HG02840 (cell line): ENCODE measurements around the gene KATNIP.
"Not testable (repeated sequence)": the region's sequence is repeated elsewhere in the genome, so short reads cannot be mapped to it uniquely, and the experiment has no call there.

Experiments
- ATAC-seq: cut with Tn5 transposase; IDR thresholded peaks from one replicate; pipeline ENCODE4 v1.9.1; 2021; ENCODE audit warnings: mild to moderate bottlenecking, moderate library complexity, moderate number of reproducible peaks; ENCODE audit not compliant: unreplicated experiment, low FRiP score

Gene KATNIP

DNA sequence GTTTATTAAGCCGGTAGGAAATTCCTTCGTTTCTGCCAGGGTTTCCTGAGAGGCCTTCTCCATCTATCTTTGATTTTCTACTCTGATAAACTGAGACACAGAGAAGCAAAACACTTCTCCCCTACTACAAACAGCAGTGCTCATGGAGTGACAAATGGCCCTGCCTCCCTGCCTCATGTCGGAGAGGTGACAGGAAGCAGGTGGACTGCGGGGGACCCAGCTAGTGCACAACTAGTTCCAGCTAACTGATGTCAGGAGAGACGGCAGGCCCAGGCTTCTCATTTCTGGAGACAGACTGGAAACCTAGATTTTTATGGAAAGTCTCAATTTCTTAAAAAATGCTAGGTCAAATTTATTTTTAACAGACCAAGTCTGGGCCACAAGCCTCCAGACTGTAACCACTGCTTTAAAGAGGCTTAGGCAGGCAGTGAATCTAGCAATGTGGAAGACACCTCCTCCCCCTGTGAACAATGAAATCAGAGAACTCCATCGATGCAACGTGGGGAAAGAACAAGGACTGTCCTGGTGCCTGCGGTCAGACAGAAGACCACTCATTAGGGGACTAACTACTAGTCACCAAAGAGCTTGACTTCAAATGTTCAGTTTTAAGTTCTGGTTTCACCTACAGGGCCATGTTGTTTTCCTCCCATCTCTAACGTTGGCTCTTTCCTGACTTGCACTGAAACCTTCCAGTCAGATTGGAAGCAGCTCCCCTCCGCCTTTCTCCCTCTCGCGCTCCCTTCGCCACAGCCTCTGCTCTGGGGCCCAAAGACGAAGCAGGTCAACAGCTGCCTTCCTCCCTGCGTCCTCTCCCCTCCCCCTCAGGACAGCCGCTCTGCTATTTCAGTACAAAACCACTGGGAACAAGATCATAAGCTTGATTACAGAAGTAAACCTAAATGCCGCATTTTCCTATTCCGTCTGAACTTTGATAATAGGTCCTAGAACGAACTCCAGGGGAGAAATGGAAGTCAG, 17.8 kb upstream of the KATNIP start:
- no peak for ATAC-seq

DNA sequence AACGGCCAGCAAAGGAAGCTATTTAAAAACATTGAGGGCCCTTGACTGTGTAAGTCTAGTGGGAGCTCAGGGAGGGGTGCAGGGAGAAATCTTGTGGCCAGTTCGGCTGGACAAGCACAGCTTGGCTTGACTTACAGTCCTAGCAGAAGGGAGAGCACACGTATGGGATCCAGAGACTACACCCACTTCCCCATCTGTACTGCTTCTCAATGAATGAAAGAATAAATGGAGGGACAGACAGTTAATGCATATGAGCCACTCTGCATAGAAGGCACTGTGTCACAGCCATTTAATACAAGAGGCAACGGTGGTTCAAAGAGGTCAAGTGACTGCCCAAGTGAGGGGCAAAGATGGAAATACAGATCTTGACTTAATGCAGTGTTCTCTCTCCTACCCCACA, 15.7 kb upstream of the KATNIP start:
- ATAC-seq = no peak

GRCh38 chr16:27538528-27538927, 11.4 kb upstream of the KATNIP start:
- ATAC-seq = no peak

DNA sequence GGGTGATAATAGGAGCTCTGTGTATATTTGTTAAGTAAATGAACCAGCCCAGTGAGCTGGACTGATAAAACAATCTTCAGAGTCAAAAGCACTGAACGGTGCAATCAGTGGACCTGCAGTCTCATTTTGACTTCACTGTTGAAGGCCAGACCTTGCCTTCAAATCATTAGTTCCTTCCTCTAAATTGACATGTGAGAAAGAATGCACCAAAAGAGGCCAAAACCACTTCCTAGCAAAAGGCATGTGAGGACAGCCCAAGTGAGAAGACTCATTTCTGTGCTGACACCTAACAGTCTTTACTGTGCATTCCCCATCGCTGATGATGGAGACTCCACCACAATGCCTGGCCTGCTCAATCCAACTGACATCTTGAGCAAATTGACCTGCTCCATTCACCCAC, 10.8 kb upstream of the KATNIP start:
- ATAC-seq = no peak

DNA sequence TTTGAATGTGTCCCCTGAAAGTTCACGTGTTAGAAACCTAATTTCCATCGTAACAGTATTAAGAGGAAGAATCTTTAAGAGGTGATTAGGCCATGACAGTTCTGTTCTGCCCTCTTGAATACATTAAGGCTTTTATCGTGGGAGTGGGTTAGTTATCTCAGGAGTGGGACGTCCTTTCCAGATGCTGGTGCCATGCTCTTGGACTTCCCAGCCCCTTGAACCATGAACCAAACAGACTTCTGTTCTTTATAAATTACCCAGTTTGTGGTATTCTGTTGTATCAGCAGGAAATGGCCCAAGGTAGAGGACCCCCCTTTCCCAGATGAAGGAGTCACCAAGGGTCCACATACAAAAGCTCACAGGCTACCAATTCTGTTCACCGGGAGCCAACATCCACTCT, 10.3 kb upstream of the KATNIP start:
- no peak for ATAC-seq

DNA sequence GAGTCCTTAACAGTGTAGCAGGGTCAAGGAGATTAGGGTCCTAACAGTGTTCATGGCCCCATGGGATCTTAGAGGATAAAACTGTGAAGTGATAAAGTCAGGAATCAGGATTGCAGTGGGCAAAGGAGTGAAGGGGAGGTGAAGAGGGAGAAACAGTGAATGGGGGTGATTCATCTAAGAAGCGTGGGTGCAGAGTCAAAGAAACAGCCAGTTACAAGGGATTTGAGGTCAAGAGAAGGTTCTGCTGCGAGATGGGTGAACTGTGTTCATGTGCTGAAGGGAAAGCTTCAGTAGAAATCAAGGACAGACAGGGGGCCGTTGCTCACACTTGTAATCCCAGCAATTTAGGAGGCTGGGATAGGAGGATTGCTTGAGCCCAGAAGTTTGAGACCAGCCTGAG, 6.1 kb upstream of the KATNIP start:
- no peak for ATAC-seq

- ATAC-seq = no peak
Observed at GRCh38 chr16:27544671-27545070, 5.3 kb upstream of the KATNIP start.

GRCh38 chr16:27547134-27547533, 2.8 kb upstream of the KATNIP start:
- no peak for ATAC-seq

DNA sequence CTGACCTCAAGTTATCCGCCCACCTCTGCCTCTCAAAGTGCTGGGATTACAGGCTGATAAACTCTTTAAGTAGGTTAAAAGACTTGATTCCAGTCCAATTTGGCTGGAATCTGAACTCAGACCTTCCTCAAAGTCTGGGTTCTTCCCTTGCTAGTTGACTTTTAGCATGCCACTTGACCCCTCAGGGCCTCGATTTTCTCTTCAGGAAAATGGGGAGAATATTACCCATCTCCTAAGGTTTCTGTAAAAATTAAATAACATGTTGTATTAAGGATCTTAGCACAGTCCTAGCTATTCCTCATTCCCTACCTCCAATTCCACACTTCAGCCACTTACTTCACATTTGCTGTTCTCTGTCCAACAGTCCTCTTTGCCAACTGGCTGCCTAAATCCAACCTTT, 2.1 kb upstream of the KATNIP start:
- ATAC-seq = no peak

DNA sequence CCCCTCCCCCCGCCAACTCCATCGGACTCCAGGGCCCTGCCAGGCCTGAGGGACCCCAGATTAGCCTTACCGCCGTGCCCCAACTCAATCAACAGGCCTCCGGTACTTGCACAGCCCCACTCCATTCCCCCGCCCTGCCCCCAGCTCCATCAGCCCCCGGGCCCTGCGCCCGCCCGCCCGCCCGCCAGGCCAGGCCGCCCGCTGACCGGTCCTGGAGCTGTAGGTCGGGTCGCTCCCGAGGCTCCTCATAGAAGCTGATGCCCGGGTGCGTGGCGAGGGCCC, 539 bp upstream of the KATNIP start:
- ATAC-seq = peak; percentile 28

DNA sequence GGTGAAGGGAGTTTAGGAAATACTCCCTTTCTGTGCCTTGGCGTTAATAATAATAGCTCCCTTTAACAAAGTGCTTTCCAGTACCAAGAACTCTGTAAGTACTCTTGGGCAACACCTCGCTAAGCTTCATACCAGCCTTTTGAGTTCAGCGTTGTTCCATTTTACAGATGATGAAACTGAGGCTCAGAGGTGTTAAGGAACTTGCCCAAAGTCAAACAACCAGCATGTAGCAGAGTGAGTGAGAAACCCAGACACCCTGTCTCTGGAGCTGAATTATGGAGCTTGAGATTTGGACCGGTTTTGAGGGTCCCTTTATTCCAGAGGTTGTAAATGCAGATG, 607 bp downstream of the KATNIP start:
- no peak for ATAC-seq

DNA sequence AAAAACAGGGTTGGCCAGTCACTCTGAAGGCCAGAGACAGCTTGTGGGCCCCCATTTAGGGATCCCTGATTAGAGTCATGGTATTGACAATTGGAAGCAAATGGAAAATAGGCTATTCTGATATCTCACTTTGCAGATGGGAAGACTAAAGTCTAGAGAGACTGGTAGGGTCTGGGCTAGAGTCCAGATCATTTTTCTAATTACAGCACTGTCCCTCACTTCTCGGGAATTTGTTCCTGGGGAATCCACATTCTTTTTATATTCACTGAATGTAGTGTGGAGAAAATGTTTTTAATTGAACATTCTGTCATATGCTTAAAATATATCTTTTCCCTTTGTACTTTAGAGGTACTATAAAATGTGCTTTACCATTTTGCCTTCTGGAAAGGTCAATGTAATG, 1.1 kb downstream of the KATNIP start:
- no peak for ATAC-seq

- ATAC-seq = no peak
Observed at GRCh38 chr16:27556471-27556870, 6.5 kb downstream of the KATNIP start.

GRCh38 chr16:27558434-27558833, 8.5 kb downstream of the KATNIP start:
- no peak for ATAC-seq

GRCh38 chr16:27558932-27559331, 9.0 kb downstream of the KATNIP start:
- no peak for ATAC-seq

DNA sequence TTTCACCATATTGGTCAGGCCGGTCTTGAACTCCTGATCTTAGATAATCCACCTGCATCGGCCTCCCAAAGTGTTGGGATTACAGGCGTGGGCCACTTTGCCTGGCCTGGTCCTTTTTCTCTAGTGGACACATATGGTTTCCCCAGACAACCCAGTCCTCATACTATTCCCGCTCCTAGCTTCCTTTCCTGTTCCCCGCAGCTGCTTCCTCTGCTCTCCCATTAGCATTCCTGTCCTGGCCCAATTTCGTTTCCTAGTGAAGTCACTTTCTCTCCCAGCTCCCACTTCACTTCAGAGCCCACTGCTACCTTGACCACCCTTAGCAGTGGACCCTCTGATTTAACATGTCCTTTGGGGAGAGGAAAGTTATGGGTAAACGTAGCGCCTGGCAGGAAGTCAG, 11.3 kb downstream of the KATNIP start:
- no peak for ATAC-seq

- no peak for ATAC-seq
Observed at GRCh38 chr16:27564224-27564623, 14.3 kb downstream of the KATNIP start.

DNA sequence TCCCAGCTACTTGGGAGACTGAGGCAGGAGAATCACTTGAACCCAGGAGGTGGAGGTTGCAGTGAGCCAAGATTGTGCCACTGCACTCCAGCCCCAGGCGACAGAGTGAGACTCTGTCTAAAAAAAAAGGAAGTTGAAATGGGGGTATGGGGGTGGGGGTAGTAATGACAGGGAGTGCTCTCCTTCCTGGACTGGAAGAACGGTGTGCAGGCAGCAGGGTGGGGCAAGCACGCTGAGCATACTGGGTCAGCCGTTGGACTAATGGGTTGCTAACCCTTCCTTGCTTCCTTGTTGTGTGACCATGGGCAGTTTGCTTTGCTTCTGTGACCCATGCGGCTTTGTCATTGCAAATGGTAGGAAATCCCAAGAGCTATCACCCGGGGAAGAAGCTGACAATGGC, 16.5 kb downstream of the KATNIP start:
- ATAC-seq = no peak

DNA sequence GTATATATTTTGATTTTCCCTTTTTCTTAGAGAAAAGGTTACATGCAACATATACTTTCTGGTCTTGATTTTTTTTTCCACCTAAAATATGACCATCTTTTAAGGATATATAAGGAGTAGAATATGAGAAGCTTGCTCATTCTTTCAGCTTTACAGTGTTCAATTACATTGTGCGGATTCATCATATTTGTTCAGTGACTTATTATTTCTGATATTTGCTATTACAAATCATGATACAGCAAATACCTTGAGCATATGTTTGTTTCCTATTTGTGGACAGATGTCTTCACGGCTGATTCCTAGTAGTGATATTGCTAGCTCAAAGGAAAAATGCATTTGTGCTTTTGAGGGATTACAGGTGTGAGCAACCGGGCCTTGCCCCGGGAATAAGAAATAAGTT, 18.1 kb downstream of the KATNIP start:
- ATAC-seq = no peak

GRCh38 chr16:27570986-27571385, 21.0 kb downstream of the KATNIP start:
- not testable (repeated sequence) for ATAC-seq

- no peak for ATAC-seq
Observed at GRCh38 chr16:27571433-27572326, 21.7 kb downstream of the KATNIP start.

DNA sequence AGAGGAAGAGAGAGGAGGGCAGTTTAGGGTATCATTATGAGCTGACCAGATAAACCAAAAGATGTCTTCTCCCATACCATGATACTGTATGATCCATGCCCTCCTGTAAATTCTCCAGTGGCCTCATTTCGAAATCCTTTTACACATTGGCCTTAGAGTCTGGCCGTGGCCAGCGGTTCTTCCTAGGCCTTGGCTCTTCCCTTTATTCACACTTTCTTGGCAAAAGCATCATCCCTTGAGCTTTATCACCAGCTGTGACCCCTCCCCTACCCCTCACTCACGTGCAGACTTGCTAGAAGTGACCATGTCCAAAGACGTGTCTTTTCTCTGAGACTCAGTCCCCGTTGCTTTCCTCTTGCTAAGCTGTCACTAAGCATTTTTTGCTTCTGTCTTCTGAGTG, 22.8 kb downstream of the KATNIP start:
- ATAC-seq = no peak
